Daoy (cell line): ENCODE data around the gene C12orf57. TPM values are rescaled to one million over a fixed set of nuclear protein-coding genes. Genes with fewer than 3 reads are reported as not detected.
A peak's percentile ranks its signal among the peaks of the same experiment; 100 is the strongest.

ENCODE experiments used
- DNase-seq: peaks from one replicate; pipeline ENCODE4 v3.0.0-alpha.2; 2015; ENCODE audit warnings: low read depth
- total RNA-seq: library from RNA; depleted of rRNA; stranded (reverse); fragments of >200 nt; shearing (Covaris generic); gene quantifications from 2 replicates; pipeline ENCODE4 v1.2.3, GENCODE V29; 2014

The C12orf57 gene
- total RNA-seq, 1 experiment from 2014 or later, result 272 TPM

DNA sequence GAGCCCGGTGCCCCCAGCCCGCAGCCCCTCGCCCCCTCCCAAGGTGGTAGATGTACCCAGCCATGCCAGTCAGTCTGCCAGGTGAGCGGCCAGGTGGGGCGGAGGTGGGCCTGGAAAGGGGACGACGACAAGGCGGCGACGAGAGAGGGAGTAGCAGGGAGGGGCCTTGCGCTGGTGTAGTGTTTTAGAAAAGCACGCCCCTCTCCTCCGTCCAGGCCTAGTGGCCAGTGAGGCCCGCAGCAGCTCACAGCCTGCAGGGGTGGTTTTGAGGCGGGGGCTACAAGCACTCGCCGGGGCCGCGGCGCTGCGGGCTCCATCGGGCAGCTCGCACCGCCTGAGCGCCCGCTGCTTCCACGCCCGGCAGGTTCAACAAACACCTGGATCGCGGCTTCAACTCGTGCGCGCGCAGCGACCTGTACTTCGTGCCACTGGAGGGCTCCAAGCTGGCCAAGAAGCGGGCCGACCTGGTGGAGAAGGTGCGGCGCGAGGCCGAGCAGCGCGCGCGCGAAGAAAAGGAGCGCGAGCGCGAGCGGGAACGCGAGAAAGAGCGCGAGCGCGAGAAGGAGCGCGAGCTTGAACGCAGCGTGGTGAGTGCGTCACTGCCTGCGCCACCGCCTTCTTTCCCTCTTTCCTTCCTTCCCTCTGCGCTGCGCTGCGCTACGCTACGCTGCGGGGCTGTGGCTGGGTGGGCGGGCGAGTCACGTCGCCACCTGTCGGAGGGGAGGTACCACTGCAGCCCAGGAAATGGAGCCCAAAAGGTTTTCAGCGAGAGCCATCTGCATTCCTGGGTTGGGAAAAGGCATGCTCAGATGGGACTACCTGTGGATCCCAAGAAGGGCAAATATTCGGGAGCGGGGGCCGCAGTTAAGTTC, 6.1 kb upstream of the C12orf57 start:
- peak; percentile 99 for DNase-seq

- no peak for DNase-seq
Observed at GRCh38 chr12:6938353-6939190, 5.2 kb upstream of the C12orf57 start.

- no peak for DNase-seq
Observed at GRCh38 chr12:6939191-6939540, 4.7 kb upstream of the C12orf57 start.

DNA sequence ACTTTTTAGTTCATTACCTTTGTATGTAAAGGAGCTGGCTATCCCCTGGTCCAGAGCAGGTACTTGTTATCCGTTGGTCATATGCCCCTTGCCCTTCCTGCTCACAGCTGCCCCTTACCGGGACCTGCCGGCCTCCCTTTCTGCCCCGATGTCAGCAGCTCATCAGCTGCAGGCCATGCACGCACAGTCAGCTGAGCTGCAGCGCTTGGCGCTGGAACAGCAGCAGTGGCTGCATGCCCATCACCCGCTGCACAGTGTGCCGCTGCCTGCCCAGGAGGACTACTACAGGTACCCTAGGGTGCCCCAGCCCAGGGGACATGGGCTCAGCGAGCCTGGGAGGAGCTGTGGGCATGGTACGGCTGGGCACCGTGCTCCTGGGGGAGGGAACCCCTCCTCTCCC, 2.6 kb upstream of the C12orf57 start:
- no peak for DNase-seq

DNA sequence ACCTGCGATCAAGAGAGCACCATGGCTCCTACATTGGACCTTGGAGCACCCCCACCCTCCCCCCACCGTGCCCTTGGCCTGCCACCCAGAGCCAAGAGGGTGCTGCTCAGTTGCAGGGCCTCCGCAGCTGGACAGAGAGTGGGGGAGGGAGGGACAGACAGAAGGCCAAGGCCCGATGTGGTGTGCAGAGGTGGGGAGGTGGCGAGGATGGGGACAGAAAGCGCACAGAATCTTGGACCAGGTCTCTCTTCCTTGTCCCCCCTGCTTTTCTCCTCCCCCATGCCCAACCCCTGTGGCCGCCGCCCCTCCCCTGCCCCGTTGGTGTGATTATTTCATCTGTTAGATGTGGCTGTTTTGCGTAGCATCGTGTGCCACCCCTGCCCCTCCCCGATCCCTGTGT, 2.0 kb upstream of the C12orf57 start:
- no peak for DNase-seq

GRCh38 chr12:6942331-6942665, 1.5 kb upstream of the C12orf57 start:
- DNase-seq, result no peak

- DNase-seq, result peak; percentile 90
Observed at GRCh38 chr12:6943389-6943721, 467 bp upstream of the C12orf57 start.

GRCh38 chr12:6944381-6945186, 762 bp downstream of the C12orf57 start:
- peak; percentile 96 for DNase-seq

- DNase-seq, result no peak
Observed at GRCh38 chr12:6945613-6946012, 1.8 kb downstream of the C12orf57 start.

DNA sequence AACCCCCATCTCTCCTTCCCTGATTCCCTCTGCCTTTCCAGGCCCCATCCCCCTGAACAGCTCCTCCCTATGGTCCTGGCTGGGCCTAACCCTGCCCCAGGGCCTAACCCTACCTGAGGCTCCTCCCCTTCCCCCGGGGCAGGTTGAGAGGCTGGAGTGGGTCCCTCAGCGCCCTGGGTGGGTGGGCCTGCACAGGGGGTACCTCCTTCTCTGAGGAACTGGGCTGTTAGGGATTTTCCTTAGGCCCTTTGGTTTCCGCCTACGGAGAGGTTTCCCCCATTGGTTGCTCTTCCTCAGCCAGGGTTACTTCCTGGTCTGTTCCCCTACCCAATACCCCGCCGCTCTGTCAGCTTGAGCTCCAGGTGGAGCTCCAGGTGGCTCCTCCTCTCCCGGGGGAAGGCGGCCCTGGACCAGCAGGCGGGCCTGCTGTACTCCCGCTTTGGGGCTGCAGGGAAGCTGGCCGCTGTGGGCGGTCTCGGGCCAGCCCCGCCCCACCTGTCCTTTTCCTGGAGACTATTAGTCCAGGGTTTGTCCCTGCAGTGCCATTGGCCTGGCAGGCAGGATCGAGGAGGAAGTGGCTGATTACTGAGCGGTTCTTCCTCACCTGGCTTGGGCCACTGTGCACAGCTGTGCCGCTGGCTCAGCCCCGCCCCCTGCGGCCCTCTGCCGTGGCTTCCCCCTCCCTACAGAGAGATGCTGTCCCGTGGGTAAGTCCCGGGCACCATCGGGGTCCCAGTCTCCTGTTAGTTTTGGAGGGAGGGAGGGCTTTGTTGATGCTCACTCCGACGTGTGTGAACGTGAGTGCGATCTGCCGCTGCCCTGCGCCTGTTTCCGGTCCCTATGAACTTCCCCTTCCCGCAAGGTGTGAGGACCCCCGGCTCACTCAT, 2.5 kb downstream of the C12orf57 start:
- DNase-seq, result no peak

GRCh38 chr12:6946920-6947374, 3.1 kb downstream of the C12orf57 start:
- DNase-seq, result no peak

DNA sequence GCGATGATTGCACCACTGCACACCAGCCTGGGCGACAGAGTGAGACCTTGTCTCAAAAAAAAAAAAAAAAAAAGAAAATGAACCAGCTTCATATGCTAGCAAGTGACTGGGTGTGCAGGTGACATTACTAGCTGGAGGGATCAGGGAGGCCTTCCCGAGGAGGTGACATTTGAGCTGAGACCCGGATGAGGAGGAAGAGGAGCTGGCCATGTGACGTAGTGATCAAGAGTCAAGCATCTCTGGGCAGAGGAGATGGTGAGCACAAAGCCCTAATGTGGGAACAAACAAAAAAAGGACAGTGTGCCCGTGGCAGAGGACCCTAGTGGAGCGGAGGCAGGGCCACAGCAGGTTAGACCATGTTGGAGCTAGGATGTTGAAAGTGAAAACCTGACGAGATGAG, 3.8 kb downstream of the C12orf57 start:
- DNase-seq, result no peak

GRCh38 chr12:6948873-6949594, 5.2 kb downstream of the C12orf57 start:
- DNase-seq, result no peak

DNA sequence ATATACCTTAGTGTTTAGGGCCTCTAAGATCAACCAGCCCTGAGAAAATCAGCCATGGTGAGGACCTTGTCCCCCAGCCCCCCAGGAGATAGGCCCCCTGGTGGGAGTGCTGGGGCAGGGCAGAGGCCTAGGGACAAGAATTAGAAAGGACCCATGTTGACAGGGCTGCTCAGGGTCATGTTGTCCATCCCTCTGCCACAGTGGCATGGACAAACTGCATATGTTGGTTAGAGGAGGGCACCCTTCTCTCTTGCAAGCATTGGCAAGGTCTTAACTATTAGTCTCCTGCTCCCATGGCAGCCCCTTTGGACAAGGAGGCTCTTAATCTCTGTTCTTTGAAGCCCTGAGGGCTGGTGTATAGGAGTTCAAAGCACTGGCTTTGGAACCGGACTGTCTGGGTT, 6.6 kb downstream of the C12orf57 start:
- DNase-seq, result no peak

DNA sequence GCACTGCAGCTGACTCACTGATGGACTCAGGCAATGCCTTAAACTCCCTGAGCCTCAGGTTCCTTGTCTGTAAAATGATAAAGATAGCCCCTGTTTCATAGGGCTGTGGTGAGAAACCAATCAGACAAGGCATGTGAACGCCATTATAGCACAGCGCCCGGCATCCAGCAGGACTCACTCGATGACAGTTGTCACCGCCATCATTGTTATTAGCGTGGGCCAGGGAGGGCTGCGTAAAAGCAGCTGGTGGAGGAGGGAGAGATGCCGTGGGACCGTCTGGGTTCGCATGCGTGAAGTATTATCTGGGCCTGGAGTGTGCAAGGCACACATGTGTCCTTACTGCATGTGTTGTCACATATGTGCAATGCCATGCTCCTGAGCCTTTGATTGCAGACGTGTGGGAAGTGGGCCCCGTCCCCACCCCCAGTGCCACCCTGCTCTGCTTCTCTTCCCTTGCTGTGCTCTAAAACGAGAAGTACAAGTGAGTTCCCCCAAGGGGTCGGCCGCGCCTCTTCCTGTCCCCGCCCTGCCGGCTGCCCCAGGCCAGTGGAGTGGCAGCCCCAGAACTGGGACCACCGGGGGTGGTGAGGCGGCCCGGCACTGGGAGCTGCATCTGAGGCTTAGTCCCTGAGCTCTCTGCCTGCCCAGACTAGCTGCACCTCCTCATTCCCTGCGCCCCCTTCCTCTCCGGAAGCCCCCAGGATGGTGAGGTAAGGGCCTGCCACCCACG, 7.2 kb downstream of the C12orf57 start, which contains the start of gene PTPN6:
Gene PTPN6, plus strand, starts transcription at position 546 of the 730 bp plus-strand sequence. Its CDS starts 157 bp downstream, at position 703.
- DNase-seq, result no peak

DNA sequence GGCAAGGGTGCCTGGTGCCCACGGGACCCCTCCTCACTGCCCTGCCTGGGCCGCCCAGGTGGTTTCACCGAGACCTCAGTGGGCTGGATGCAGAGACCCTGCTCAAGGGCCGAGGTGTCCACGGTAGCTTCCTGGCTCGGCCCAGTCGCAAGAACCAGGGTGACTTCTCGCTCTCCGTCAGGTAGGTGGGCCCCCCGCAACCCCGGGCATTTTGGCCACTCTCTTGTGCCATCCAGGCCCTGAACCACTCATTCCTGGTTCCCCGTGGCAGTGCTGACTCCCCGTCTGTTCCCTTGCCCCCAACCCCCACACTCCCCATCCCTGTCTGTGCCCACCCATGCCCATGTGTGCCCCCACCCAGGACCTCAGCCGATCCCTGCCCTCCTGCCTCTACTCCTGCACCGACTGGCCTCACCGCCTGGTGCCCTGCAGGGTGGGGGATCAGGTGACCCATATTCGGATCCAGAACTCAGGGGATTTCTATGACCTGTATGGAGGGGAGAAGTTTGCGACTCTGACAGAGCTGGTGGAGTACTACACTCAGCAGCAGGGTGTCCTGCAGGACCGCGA, 7.8 kb downstream of the C12orf57 start:
- DNase-seq, result no peak

- DNase-seq, result no peak
Observed at GRCh38 chr12:6952121-6952862, 8.5 kb downstream of the C12orf57 start.

DNA sequence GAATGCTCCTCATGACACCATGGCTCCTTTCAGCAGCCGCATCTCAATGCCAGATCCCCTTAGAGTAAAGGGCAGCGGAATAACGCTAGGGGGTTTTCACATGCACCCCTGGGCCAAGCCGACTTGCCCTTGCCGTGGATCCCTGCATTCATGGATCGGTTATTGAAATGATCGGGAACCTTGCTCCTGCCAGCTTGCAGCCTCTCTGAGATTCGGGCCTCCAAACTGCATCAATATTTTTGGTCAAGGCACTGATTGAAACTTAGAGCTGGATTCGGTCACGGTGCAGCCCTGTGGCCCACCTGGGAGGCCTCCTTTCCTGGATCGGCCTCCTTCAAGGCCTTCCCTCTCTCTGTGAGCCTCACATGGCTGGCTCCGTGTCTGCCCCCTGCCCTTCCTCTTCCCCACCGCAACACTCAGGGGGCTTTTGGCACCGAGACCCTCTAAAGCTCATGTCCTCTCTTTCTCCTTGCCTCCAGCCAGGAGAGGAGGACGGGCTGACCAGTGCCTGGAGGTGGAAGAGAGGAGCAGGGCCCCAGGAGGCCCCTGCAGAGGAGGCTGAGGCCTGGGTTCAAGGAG, 9.1 kb downstream of the C12orf57 start:
- no peak for DNase-seq
